Activated CD8-positive, alpha-beta memory T cell treated with anti-CD3 and anti-CD28 coated beads, Interleukin-2, amount 50 U/mL, for 1 hour (primary cell): ENCODE measurements around the gene GNB5.
"Not testable (repeated sequence)": the region's sequence is repeated elsewhere in the genome, so short reads cannot be mapped to it uniquely, and the experiment has no call there.

ENCODE experiments used
- DNase-seq: peaks from one replicate; pipeline ENCODE4 v3.0.0-alpha.2; 2020; ENCODE audit errors: extremely low read depth

The GNB5 gene

GRCh38 chr15:52165494-52166131 is 25.6 kb downstream of the GNB5 start:
- not testable (repeated sequence) for DNase-seq

- DNase-seq: no peak
Observed at GRCh38 chr15:52164631-52165265, 26.4 kb downstream of the GNB5 start.

GRCh38 chr15:52163321-52164190 is 27.6 kb downstream of the GNB5 start:
- DNase-seq: no peak

- DNase-seq: no peak
Observed at GRCh38 chr15:52162876-52163275, 28.3 kb downstream of the GNB5 start.

GRCh38 chr15:52162260-52162659 is 28.9 kb downstream of the GNB5 start:
- no peak for DNase-seq

- no peak for DNase-seq
Observed at GRCh38 chr15:52161406-52161966, 29.7 kb downstream of the GNB5 start.

- no peak for DNase-seq
Observed at GRCh38 chr15:52159645-52160044, 31.5 kb downstream of the GNB5 start.

- DNase-seq: no peak
Observed at GRCh38 chr15:52158084-52158765, 33.0 kb downstream of the GNB5 start.

GRCh38 chr15:52155878-52156277 is 35.3 kb downstream of the GNB5 start:
- no peak for DNase-seq

GRCh38 chr15:52154896-52155865 is 36.0 kb downstream of the GNB5 start:
- no peak for DNase-seq

- no peak for DNase-seq
Observed at GRCh38 chr15:52153900-52154895, 37.0 kb downstream of the GNB5 start.

GRCh38 chr15:52151353-52151752 is 39.8 kb downstream of the GNB5 start:
- no peak for DNase-seq

- DNase-seq: no peak
Observed at GRCh38 chr15:52150871-52151270, 40.3 kb downstream of the GNB5 start.

- no peak for DNase-seq
Observed at GRCh38 chr15:52150043-52150825, 41.0 kb downstream of the GNB5 start.

GRCh38 chr15:52148403-52148802 is 42.8 kb downstream of the GNB5 start:
- DNase-seq: no peak

GRCh38 chr15:52146776-52147175 is 44.4 kb downstream of the GNB5 start:
- no peak for DNase-seq

- DNase-seq: no peak
Observed at GRCh38 chr15:52146261-52146660, 44.9 kb downstream of the GNB5 start.

- no peak for DNase-seq
Observed at GRCh38 chr15:52144656-52145178, 46.5 kb downstream of the GNB5 start.
